Esophagus squamous epithelium (tissue), 4 donors: ENCODE results near the gene CNIH3.

Experiments
- POLR2A ChIP-seq, 4 donors: fragments of 450-650 bp; IDR thresholded peaks; one replicate each; pipeline ENCODE4 v1.6.1; 2017; ENCODE audit warnings: antibody characterized with exemption in 4 of 4, mild to moderate bottlenecking in 4 of 4, moderate library complexity in 3 of 4
- TF ChIP-seq, protein P1 (sequence below), 6 experiments: fragments of 450-650 bp in 4 of 6; fragments of 200-600 bp in 2 of 6; sonication (generic) in 2 of 6; IDR thresholded peaks; one replicate each; pipeline ENCODE4 v1.5.1; 2016 to 2019; ENCODE audit warnings: antibody characterized with exemption in 6 of 6, mild to moderate bottlenecking in 4 of 6, moderate library complexity in 4 of 6

DNA sequence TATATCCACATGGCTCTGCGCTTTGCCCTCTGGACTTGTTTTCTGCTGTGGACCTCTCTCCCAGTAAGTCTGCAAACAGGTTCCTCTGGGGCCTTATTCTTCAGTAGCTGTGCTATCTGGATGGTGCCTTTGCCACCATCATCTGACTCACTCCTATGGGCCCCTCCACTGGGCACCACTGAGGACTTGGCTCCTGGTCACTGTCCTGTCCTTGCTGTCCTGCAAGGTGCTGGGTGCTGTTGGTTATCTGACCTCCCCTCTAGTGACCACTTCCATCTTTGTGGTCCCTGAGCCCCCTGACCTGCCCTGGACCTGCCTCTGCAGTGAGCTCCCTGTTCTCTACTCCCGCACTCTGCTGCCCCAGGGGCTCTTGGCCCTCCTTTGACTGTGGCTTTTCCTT is 6.7 kb downstream of the CNIH3 start:
- TF ChIP-seq, protein P1, sequence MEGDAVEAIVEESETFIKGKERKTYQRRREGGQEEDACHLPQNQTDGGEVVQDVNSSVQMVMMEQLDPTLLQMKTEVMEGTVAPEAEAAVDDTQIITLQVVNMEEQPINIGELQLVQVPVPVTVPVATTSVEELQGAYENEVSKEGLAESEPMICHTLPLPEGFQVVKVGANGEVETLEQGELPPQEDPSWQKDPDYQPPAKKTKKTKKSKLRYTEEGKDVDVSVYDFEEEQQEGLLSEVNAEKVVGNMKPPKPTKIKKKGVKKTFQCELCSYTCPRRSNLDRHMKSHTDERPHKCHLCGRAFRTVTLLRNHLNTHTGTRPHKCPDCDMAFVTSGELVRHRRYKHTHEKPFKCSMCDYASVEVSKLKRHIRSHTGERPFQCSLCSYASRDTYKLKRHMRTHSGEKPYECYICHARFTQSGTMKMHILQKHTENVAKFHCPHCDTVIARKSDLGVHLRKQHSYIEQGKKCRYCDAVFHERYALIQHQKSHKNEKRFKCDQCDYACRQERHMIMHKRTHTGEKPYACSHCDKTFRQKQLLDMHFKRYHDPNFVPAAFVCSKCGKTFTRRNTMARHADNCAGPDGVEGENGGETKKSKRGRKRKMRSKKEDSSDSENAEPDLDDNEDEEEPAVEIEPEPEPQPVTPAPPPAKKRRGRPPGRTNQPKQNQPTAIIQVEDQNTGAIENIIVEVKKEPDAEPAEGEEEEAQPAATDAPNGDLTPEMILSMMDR (IDR thresholded peaks at IDR 0.05) = no peak
- TF ChIP-seq POLR2A (IDR thresholded peaks at IDR 0.05) = no peak
